SU-DHL-6 (cell line): ENCODE data around the gene SKAP2.

Source experiments
- H2AFZ ChIP-seq: fragments of 200-600 bp; sonication (generic); 2 replicates; pipeline ENCODE4 v1.6.1; 2014; ENCODE audit warnings: low read depth, mild to moderate bottlenecking, moderate library complexity, mixed read lengths, antibody characterized with exemption, low read length; ENCODE audit not compliant: severe bottlenecking
- H3F3A ChIP-seq: fragments of 200-600 bp; shearing (Covaris generic); 2 replicates; pipeline ENCODE4 v1.6.0; 2016; ENCODE audit warnings: antibody characterized with exemption, mild to moderate bottlenecking; ENCODE audit not compliant: insufficient read depth
- H3K27ac ChIP-seq: fragments of 200-600 bp; sonication (generic); 2 replicates; pipeline ENCODE4 v1.5.1; 2016; ENCODE audit warnings: low read depth, mild to moderate bottlenecking, low read length, moderate library complexity, mixed read lengths
- H3K27me3 ChIP-seq: fragments of 200-600 bp; sonication (generic), shearing (Covaris generic); 2 replicates; pipeline ENCODE4 v1.6.0; 2014; ENCODE audit warnings: mild to moderate bottlenecking, low read length
- H3K36me3 ChIP-seq: fragments of 200-600 bp; sonication (generic); 2 replicates; pipeline ENCODE4 v1.6.1; 2014; ENCODE audit warnings: mild to moderate bottlenecking, low read length, mixed read lengths
- H3K4me2 ChIP-seq: fragments of 300-600, 200-600 bp; shearing (Covaris generic), sonication (generic); 2 replicates; pipeline ENCODE4 v1.6.0; 2014; ENCODE audit warnings: low read length, low read depth, mild to moderate bottlenecking; ENCODE audit not compliant: poor library complexity, severe bottlenecking
- H3K4me3 ChIP-seq: fragments of 200-600 bp; sonication (generic); 2 replicates; pipeline ENCODE4 v1.5.1; 2014; ENCODE audit warnings: antibody characterized with exemption, low read length, mild to moderate bottlenecking, mixed read lengths; ENCODE audit not compliant: insufficient read depth, poor library complexity, severe bottlenecking
- H3K79me2 ChIP-seq: fragments of 200-600 bp; sonication (generic); 2 replicates; pipeline ENCODE4 v1.6.1; 2014; ENCODE audit warnings: mild to moderate bottlenecking, low read length, moderate library complexity; ENCODE audit not compliant: insufficient read depth
- H3K9ac ChIP-seq: fragments of 200-600 bp; sonication (generic); 2 replicates; pipeline ENCODE4 v1.7.0; 2014; ENCODE audit warnings: mild to moderate bottlenecking, low read length
- H3K9me2 ChIP-seq: fragments of 200-600 bp; sonication (generic); replicated peaks from 2 replicates; pipeline ENCODE4 v1.6.1; 2014; ENCODE audit warnings: low read length; ENCODE audit not compliant: insufficient read depth
- H3K9me3 ChIP-seq: fragments of 200-600 bp; sonication (generic); 2 replicates; pipeline ENCODE4 v1.6.1; 2014; ENCODE audit warnings: low read length, mixed read lengths; ENCODE audit not compliant: insufficient read depth
- H4K20me1 ChIP-seq: fragments of 200-600 bp; sonication (generic); 2 replicates; pipeline ENCODE4 v1.6.1; 2014; ENCODE audit warnings: low read depth, mild to moderate bottlenecking, antibody characterized with exemption, low read length, moderate library complexity, mixed read lengths
- CTCF ChIP-seq: fragments of 200-600 bp; sonication (generic); IDR thresholded peaks from one replicate; pipeline ENCODE4 v1.5.1; 2017; ENCODE audit warnings: antibody characterized with exemption, mild to moderate bottlenecking, low read length, moderate library complexity; ENCODE audit not compliant: insufficient read depth, poor library complexity, severe bottlenecking
- EZH2phosphoT487 ChIP-seq: fragments of 200-600 bp; sonication (generic), shearing (Covaris generic); conservative IDR thresholded peaks from 2 replicates; pipeline ENCODE4 v1.6.1; 2018; ENCODE audit warnings: mild to moderate bottlenecking, antibody characterized with exemption, low read length, moderate library complexity, mixed read lengths

SKAP2 gene

GRCh38 chr7:26879671-26880070 is 15.3 kb upstream of the SKAP2 start:
- no peak overlapping the region for H3K4me3 ChIP-seq
- H3F3A ChIP-seq, result no peaks in the 10 kb centered on the region
- H3K36me3 ChIP-seq, result no peaks in the 10 kb centered on the region
- H3K9me3 ChIP-seq, result peaks cover 6% of the 10 kb centered on the region
- no peaks in the 10 kb centered on the region for H3K79me2 ChIP-seq
- TF ChIP-seq CTCF (no peak), EZH2phosphoT487 (no peak)
- H4K20me1 ChIP-seq, result no peaks in the 10 kb centered on the region
- no peak overlapping the region for H2AFZ ChIP-seq
- H3K9me2 ChIP-seq, result no peaks in the 10 kb centered on the region
- no peak overlapping the region for H3K4me2 ChIP-seq
- no peaks in the 10 kb centered on the region for H3K27me3 ChIP-seq
- H3K27ac ChIP-seq, result no peak overlapping the region
- no peak overlapping the region for H3K9ac ChIP-seq

GRCh38 chr7:26868841-26869495 is 4.6 kb upstream of the SKAP2 start:
- Histone ChIP-seq H2AFZ (no peak overlapping the region), H3K27me3 (no peaks in the 10 kb centered on the region), H3F3A (peaks cover 12% of the 10 kb centered on the region; the same call in 1 of the 2 replicates), H3K27ac (no peak overlapping the region), H3K4me2 (no peak overlapping the region), H3K79me2 (peaks cover 3% of the 10 kb centered on the region; the same call in 1 of the 2 replicates), H4K20me1 (no peaks in the 10 kb centered on the region), H3K9me3 (no peaks in the 10 kb centered on the region), H3K36me3 (no peaks in the 10 kb centered on the region), H3K4me3 (no peak overlapping the region), H3K9ac (no peak overlapping the region), H3K9me2 (no peaks in the 10 kb centered on the region)
- no peak for TF ChIP-seq EZH2phosphoT487
- no peak for TF ChIP-seq CTCF

GRCh38 chr7:26865094-26865388 is 651 bp upstream of the SKAP2 start:
- TF ChIP-seq CTCF (no peak), EZH2phosphoT487 (no peak)
- Histone ChIP-seq H2AFZ (peak overlapping the region; percentile 94), H3F3A (peaks cover 38% of the 10 kb centered on the region; the same call in 1 of the 2 replicates), H3K4me3 (peak overlapping the region; percentile 98), H3K9me3 (no peaks in the 10 kb centered on the region), H3K79me2 (peaks cover 40% of the 10 kb centered on the region), H3K9me2 (no peaks in the 10 kb centered on the region), H4K20me1 (no peaks in the 10 kb centered on the region), H3K4me2 (peak overlapping the region; percentile 87), H3K27ac (peak overlapping the region; percentile 85), H3K36me3 (no peaks in the 10 kb centered on the region), H3K27me3 (no peaks in the 10 kb centered on the region), H3K9ac (peak overlapping the region; percentile 95)
